Endothelial cell of umbilical vein (primary cell): ENCODE data around the gene DCHS2. TPM values are rescaled to one million over a fixed set of nuclear protein-coding genes. Genes with fewer than 3 reads are reported as not detected.

Source experiments
- BruUV-seq: library from RNA; stranded (reverse); fragments of 400-500 nt; replicated peaks from 2 replicates; lab custom pipeline; 2021; lab: Mats Ljungman, UMichigan
- CTCF ChIA-PET: fragments of 300-600, 350-600 bp; sonication (Branson Sonifier 250); formaldehyde crosslinking; loops from one replicate; lab custom pipeline; 2021; ENCODE audit warnings: antibody characterized with exemption, inconsistent platforms; lab: Charles Lee
- POLR2A ChIA-PET: fragments of 300-600, 350-600 bp; sonication (Branson Sonifier 250); formaldehyde crosslinking; loops from one replicate; lab custom pipeline; 2021; ENCODE audit warnings: antibody characterized with exemption, inconsistent platforms; lab: Charles Lee
- DNase-seq: peaks from one replicate; pipeline ENCODE4 v3.0.0-alpha.2; 2011; ENCODE audit warnings: low read depth, low spot score
- FAIRE-seq: peaks from 2 replicates; lab custom pipeline; 2011; peaks lifted over from hg19 to GRCh38; lab: Jason Lieb, UNC
- H2AFZ ChIP-seq: 2 replicates; pipeline ENCODE4 v1.6.0; 2012; ENCODE audit warnings: low read depth, low read length, control low read depth, inconsistent platforms
- H3K27ac ChIP-seq: 2 replicates; pipeline ENCODE4 v1.5.1; 2011; ENCODE audit warnings: low read depth, mild to moderate bottlenecking, control low read depth, low read length, moderate library complexity; ENCODE audit not compliant: insufficient read depth
- H3K27me3 ChIP-seq, 2 experiments: 2 replicates each; pipeline versions ENCODE4 v1.6.0 to v1.6.1; 2011; ENCODE audit warnings: low read length in 2 of 2, mixed read lengths in 1 of 2; ENCODE audit not compliant: control insufficient read depth in 2 of 2, insufficient read depth in 2 of 2
- H3K36me3 ChIP-seq, 2 experiments: 2 replicates in 1 of 2; 3 replicates in 1 of 2; pipeline ENCODE4 v1.5.1; 2011; ENCODE audit warnings: low read length in 2 of 2, mild to moderate bottlenecking in 1 of 2, moderate library complexity in 1 of 2; ENCODE audit not compliant: control insufficient read depth in 2 of 2, insufficient read depth in 2 of 2; ENCODE audit errors: extremely low read depth in 1 of 2
- H3K4me1 ChIP-seq: 3 replicates; pipeline ENCODE4 v1.5.1; 2011; ENCODE audit warnings: mild to moderate bottlenecking, low read length; ENCODE audit not compliant: control insufficient read depth, insufficient read depth; ENCODE audit errors: extremely low read depth
- H3K4me2 ChIP-seq: 2 replicates; pipeline ENCODE4 v1.6.1; 2011; ENCODE audit warnings: low read length, control low read depth, mixed read lengths; ENCODE audit not compliant: insufficient read depth
- H3K4me3 ChIP-seq, 3 experiments: fragments of 200-600 bp in 1 of 3; sonication (generic), shearing (Covaris generic) in 1 of 3; replicated peaks in 1 of 3; 2 replicates each; pipeline ENCODE4 v1.5.1; 2011 to 2016; ENCODE audit warnings: control low read depth in 3 of 3, low read length in 3 of 3, mild to moderate bottlenecking in 2 of 3, inconsistent platforms in 1 of 3, low read depth in 1 of 3, moderate library complexity in 1 of 3; ENCODE audit not compliant: insufficient read depth in 1 of 3
- H3K79me2 ChIP-seq: 2 replicates; pipeline ENCODE4 v1.6.0; 2012; ENCODE audit warnings: low read length, inconsistent platforms; ENCODE audit not compliant: control insufficient read depth, insufficient read depth
- H3K9ac ChIP-seq: replicated peaks from 2 replicates; pipeline ENCODE3; 2011; ENCODE audit warnings: low read length, control low read depth; ENCODE audit not compliant: insufficient read depth; ENCODE audit errors: extremely low read depth
- H3K9me1 ChIP-seq: replicated peaks from 3 replicates; pipeline ENCODE4 v1.6.0; 2011; ENCODE audit warnings: mild to moderate bottlenecking, low read length; ENCODE audit not compliant: control insufficient read depth, insufficient read depth; ENCODE audit errors: extremely low read depth
- H3K9me3 ChIP-seq: replicated peaks from 2 replicates; pipeline ENCODE4 v1.5.1; 2012; ENCODE audit warnings: low read length, inconsistent platforms; ENCODE audit not compliant: control insufficient read depth, insufficient read depth
- H4K20me1 ChIP-seq: replicated peaks from 2 replicates; pipeline ENCODE3; 2011; ENCODE audit warnings: mild to moderate bottlenecking, low read length; ENCODE audit not compliant: control insufficient read depth, insufficient read depth; ENCODE audit errors: extremely low read depth
- EZH2 ChIP-seq: IDR thresholded peaks from 2 replicates; pipeline ENCODE4 v1.6.1; 2012; ENCODE audit warnings: borderline replicate concordance, low read depth, mild to moderate bottlenecking, moderate library complexity, low read length, inconsistent platforms; ENCODE audit not compliant: severe bottlenecking
- FOS ChIP-seq: IDR thresholded peaks from 2 replicates; pipeline ENCODE4 v1.6.1; 2011; ENCODE audit warnings: mild to moderate bottlenecking, low read length, moderate library complexity, borderline replicate concordance; ENCODE audit not compliant: insufficient read depth
- GATA2 ChIP-seq: IDR thresholded peaks from 2 replicates; pipeline ENCODE4 v1.7.0; 2011; ENCODE audit warnings: low read depth, mild to moderate bottlenecking, moderate library complexity, mixed read lengths, low read length; ENCODE audit not compliant: insufficient read length, insufficient read depth
- JUN ChIP-seq: IDR thresholded peaks from 2 replicates; pipeline ENCODE4 v1.6.1; 2011; ENCODE audit warnings: borderline replicate concordance, low read depth; ENCODE audit not compliant: insufficient read length, insufficient read depth
- MYC ChIP-seq: IDR thresholded peaks from one replicate; pipeline ENCODE4 v1.6.1; 2011; ENCODE audit warnings: mild to moderate bottlenecking, low read depth, low read length
- POLR2A ChIP-seq: IDR thresholded peaks from 2 replicates; pipeline ENCODE4 v1.6.1; 2012; ENCODE audit warnings: low read depth, mild to moderate bottlenecking, control low read depth, low read length
- POLR2AphosphoS5 ChIP-seq: IDR thresholded peaks from 2 replicates; pipeline ENCODE4 v1.6.1; 2012; ENCODE audit warnings: low read depth, mild to moderate bottlenecking, control low read depth, low read length, moderate library complexity; ENCODE audit not compliant: insufficient read depth
- dilution Hi-C: fragments of 300-500 bp; cut with MboI; formaldehyde crosslinking; loops from one replicate; pipeline ENCODE4 v1.15.0; 2019; ENCODE audit warnings: low sequenced_read_pairs; ENCODE audit not compliant: extremely low pct_ligation_motif_present
- intact Hi-C: fragments of 100-400 bp; cut with micrococcal nuclease; formaldehyde crosslinking; loops from one replicate; pipeline ENCODE4 v1.10.0; 2022
- polyA plus RNA-seq, 4 experiments: library from polyadenylated mRNA; depleted of rRNA in 3 of 4; stranded (reverse) in 3 of 4; unstranded in 1 of 4; fragments of >200 nt; gene quantifications; 2 replicates each; pipeline versions ENCODE4 v1.2.1 to v1.2.3, GENCODE V29; 2011 to 2012; ENCODE audit warnings: missing spikeins in 1 of 4
- total RNA-seq: library from RNA; stranded (reverse); gene quantifications from 2 replicates; pipeline ENCODE4 v1.2.3, GENCODE V29; 2021
- TF ChIP-seq, protein P1 (sequence below), 2 donors: IDR thresholded peaks; 1 replicate in 1 of 2; 2 replicates in 1 of 2; pipeline ENCODE4 v1.5.1; 2011; ENCODE audit warnings: low read length in 2 of 2, mild to moderate bottlenecking in 2 of 2, moderate library complexity in 2 of 2, control low read depth in 1 of 2, inconsistent platforms in 1 of 2, low read depth in 1 of 2; ENCODE audit not compliant: insufficient read depth in 1 of 2; ENCODE audit errors: extremely low read depth in 1 of 2
- TF ChIP-seq, protein P2 (sequence below): IDR thresholded peaks from 2 replicates; pipeline ENCODE4 v1.6.1; 2011; ENCODE audit not compliant: insufficient read depth, insufficient read length

Gene DCHS2
- total and polyA plus RNA-seq, 2 donors (not counting 3 experiments of a cell fraction or from before 2014, with no cell fraction given): not detected

DNA sequence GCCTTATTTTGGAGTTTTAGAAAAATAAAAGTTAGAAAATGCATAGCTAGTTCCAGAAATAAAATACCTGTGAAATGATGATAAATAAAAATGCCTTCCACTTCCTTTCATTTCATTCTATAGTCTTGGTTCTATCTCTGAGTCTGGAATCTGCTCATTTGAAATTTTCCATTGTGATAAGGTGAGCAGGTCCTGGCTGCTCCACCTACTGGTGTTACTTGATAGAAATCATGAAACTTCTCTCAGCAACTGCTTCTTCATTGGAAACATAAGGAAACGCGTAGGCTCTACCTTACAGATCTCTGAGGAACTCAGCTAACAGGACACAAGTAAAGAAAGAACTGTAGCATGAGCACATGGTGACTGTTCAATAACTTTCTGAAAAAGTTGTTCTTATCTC is 141.8 kb downstream of the DCHS2 start:
- DNase-seq (no peak), FAIRE-seq (no peak)
- intact Hi-C loops: no loop called here
- dilution Hi-C loops: no loop called here
- POLR2A ChIA-PET: no interaction called here
- Histone ChIP-seq H3K9me3 (no peaks in the 10 kb centered on the region), H3K4me3 (no peak overlapping the region), H3K9ac (no peak overlapping the region), H4K20me1 (no peaks in the 10 kb centered on the region), H3K27me3 (no peaks in the 10 kb centered on the region), H3K36me3 (no peaks in the 10 kb centered on the region), H3K79me2 (no peaks in the 10 kb centered on the region), H3K4me2 (no peak overlapping the region), H3K27ac (no peak overlapping the region), H2AFZ (no peak overlapping the region), H3K9me1 (no peaks in the 10 kb centered on the region), H3K4me1 (no peaks in the 10 kb centered on the region)
- CTCF ChIA-PET: interaction anchor here (1.5 kb wide), 1 partner anchor 19 kb away, joined by 3 read pairs; no protein-coding TSS in a partner anchor
- TF ChIP-seq JUN (no peak), EZH2 (no peak), FOS (no peak), POLR2AphosphoS5 (no peak), POLR2A (no peak), MYC (no peak), GATA2 (no peak)
- TF ChIP-seq, protein P1, sequence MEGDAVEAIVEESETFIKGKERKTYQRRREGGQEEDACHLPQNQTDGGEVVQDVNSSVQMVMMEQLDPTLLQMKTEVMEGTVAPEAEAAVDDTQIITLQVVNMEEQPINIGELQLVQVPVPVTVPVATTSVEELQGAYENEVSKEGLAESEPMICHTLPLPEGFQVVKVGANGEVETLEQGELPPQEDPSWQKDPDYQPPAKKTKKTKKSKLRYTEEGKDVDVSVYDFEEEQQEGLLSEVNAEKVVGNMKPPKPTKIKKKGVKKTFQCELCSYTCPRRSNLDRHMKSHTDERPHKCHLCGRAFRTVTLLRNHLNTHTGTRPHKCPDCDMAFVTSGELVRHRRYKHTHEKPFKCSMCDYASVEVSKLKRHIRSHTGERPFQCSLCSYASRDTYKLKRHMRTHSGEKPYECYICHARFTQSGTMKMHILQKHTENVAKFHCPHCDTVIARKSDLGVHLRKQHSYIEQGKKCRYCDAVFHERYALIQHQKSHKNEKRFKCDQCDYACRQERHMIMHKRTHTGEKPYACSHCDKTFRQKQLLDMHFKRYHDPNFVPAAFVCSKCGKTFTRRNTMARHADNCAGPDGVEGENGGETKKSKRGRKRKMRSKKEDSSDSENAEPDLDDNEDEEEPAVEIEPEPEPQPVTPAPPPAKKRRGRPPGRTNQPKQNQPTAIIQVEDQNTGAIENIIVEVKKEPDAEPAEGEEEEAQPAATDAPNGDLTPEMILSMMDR (IDR thresholded peaks at IDR 0.05; ENCODE audit: extremely low read depth in 1 of 2, insufficient read depth in 1 of 2, low read depth in 1 of 2, low read length in 2 of 2): no peak
- TF ChIP-seq, protein P2, sequence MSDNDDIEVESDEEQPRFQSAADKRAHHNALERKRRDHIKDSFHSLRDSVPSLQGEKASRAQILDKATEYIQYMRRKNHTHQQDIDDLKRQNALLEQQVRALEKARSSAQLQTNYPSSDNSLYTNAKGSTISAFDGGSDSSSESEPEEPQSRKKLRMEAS: no peak
- BruUV-seq: no TSS peak
